Mammary epithelial cell (primary cell): Measurements from ENCODE around the gene PROSER2.

Experiments used
- CTCF ChIP-seq, 2 donors: IDR thresholded peaks in 1 of 2; conservative IDR thresholded peaks in 1 of 2; 2 replicates each; pipeline ENCODE4 v1.5.1; 2011 to 2012; ENCODE audit warnings: inconsistent platforms in 2 of 2, low read length in 2 of 2, mild to moderate bottlenecking in 2 of 2, control low read depth in 1 of 2, low read depth in 1 of 2; ENCODE audit not compliant: insufficient read depth in 1 of 2; ENCODE audit errors: extremely low read depth in 1 of 2
- EZH2 ChIP-seq: IDR thresholded peaks from 2 replicates; pipeline ENCODE4 v1.6.1; 2012; ENCODE audit warnings: low read length, inconsistent platforms, borderline replicate concordance

GRCh38 chr10:11776080-11776479 is 47.1 kb upstream of the PROSER2 start:
- TF ChIP-seq CTCF (conservative IDR thresholded peaks at IDR 0.05 in 1 of 2, IDR thresholded peaks at IDR 0.05 in 1 of 2; ENCODE audit: extremely low read depth in 1 of 2, insufficient read depth in 1 of 2, low read depth in 1 of 2, low read length in 2 of 2) (no peak), EZH2 (no peak)
